Renal pelvis (tissue), 4 donors: ENCODE measurements around the gene CDYL. TPM values are rescaled to one million over a fixed set of nuclear protein-coding genes. Genes with fewer than 3 reads are reported as not detected.
A peak's percentile ranks its signal among the peaks of the same experiment; 100 is the strongest.
"Not testable (repeated sequence)": the region's sequence is repeated elsewhere in the genome, so short reads cannot be mapped to it uniquely, and the experiment has no call there.

ENCODE experiments used
- DNase-seq: peaks from one replicate; pipeline ENCODE4 v3.0.0-alpha.2; 2013
- polyA plus RNA-seq, 3 donors: library from polyadenylated mRNA; unstranded; fragments of 120-200 nt; gene quantifications; one replicate each; pipeline ENCODE4 v1.2.1, GENCODE V29; 2013; ENCODE audit not compliant: insufficient read length in 3 of 3

The CDYL gene
- polyA plus RNA-seq, 3 donors = 23.4 to 25.9 (median 23.8) TPM

DNA sequence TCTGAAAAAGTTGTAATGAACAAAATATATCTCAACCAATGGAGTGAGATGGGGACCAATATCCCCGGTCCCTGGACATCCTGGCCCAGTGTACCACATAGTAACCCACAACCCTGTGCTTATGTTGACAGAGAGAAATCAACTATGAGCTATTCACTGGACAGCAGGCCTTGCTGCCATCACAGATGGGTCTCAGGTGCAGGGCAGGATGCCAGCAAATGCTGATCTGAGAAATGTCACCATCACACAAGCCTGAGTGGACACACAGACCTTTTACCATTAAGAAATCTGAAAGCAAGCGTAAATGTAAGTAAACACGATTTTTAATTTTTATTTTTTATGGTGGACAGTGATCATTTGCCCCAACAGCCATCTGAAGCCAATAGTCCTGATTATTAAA is 218.5 kb downstream of the CDYL start:
- DNase-seq = no peak

- no peak for DNase-seq
Measured at GRCh38 chr6:4997862-4998261, 221.7 kb downstream of the CDYL start.

GRCh38 chr6:4999586-4999985 is 223.4 kb downstream of the CDYL start:
- DNase-seq = no peak

DNA sequence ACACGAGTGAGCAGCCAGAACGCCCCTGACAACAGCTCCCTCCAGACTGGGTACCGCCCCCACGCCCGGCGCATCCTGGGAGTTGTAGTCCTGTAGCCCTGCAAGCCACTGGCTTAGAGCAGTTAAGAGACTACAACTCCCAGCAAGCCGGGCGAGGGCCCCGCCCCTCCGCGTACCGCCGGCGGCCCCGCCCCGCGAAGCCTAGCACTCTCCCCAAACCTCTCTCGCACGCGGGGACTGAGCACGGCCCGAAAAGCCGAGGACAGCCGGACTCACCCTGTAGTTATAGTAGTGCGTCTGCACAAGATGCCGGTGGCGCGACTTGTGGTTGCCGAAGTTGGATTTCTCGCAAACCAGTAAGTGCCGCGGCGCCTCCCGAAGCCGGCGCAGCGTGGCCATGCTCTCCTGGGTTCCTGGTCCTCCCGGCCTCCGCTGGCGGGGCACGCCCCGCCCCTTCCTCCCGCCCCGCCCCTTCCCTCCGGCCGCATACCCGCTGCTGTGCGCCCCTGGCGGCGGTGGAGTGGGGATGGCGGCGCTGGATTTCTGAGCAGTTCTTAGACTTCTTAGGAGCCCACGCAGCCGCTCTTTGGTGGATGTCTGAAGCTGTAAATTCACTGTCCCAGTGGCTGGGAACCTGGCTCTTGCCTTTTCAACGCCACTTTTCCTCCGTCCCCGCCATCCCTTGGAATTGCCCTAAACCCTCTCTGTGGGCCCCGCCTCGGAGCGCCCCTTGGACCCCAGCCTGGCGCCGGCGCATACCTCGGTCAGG is 227.6 kb downstream of the CDYL start, which contains the start of gene RPP40:
RPP40 (minus strand) TSS at position 434 of the 769 bp plus-strand sequence; CDS start at position 399, 35 bp downstream.
- peak; percentile 96 for DNase-seq

GRCh38 chr6:5004373-5005037 is 228.3 kb downstream of the CDYL start:
- DNase-seq = no peak

DNA sequence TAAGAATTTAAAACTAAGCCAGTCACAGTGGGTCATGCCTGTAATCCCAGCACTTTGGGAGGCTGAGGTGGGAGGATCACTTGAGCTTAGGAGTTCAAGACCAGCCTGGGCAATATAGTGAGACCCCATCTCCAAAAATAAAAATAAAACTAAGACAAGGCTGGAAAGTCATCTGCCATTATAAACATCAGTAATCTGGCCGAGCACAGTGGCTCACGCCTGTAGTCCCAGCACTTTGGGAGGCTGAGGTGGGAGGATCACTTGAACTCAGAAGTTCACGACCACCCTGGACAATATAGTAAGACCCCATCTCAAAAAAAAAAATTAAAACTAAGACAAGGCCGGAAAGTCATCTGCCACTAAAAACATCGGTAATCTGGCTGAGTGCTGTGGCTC is 228.8 kb downstream of the CDYL start:
- DNase-seq = not testable (repeated sequence)

Other genes starting within 250 kb of the CDYL start
- 10 to 100 TPM; 12.4 to 13.3 (median 12.9) TPM for gene RPP40, start 227.6 kb downstream of the CDYL start, polyA plus RNA-seq